Measurements from ENCODE around the gene PATL1.
A peak's percentile ranks its signal among the peaks of the same experiment; 100 is the strongest.
"Not testable (repeated sequence)": the region's sequence is repeated elsewhere in the genome, so short reads cannot be mapped to it uniquely, and the experiment has no call there.

The PATL1 gene

GRCh38 chr11:59668950-59669610 is at the start of gene PATL1:
Gene PATL1 (minus strand): TSS chr11:59669037. CDS start chr11:59668895, 142 bp downstream.
- DNase-seq (ENCODE audit: low read depth, low spot score) = peak; percentile 97

- no peak for DNase-seq (ENCODE audit: low read depth, low spot score)
These were observed 47.2 kb upstream of the PATL1 start for GRCh38 chr11:59716051-59716450.

- no peak for DNase-seq (ENCODE audit: low read depth, low spot score)
These were observed 44.9 kb upstream of the PATL1 start, which contains the start of gene OR10V1 for GRCh38 chr11:59713745-59714144. Gene OR10V1 (minus strand): TSS chr11:59713845. CDS start chr11:59713845, 0 bp downstream.

- no peak for DNase-seq (ENCODE audit: low read depth, low spot score)
These were observed 41.5 kb upstream of the PATL1 start for GRCh38 chr11:59710136-59710847.

- no peak for DNase-seq (ENCODE audit: low read depth, low spot score)
These were observed 39.7 kb upstream of the PATL1 start for GRCh38 chr11:59708537-59708936.

GRCh38 chr11:59707371-59707770 is 38.5 kb upstream of the PATL1 start:
- no peak for DNase-seq (ENCODE audit: low read depth, low spot score)

- no peak for DNase-seq (ENCODE audit: low read depth, low spot score)
These were observed 37.9 kb upstream of the PATL1 start for GRCh38 chr11:59706518-59707285.

- DNase-seq (ENCODE audit: low read depth, low spot score) = no peak
These were observed 36.5 kb upstream of the PATL1 start for GRCh38 chr11:59705294-59705693.

GRCh38 chr11:59703515-59703914 is 34.7 kb upstream of the PATL1 start:
- DNase-seq (ENCODE audit: low read depth, low spot score) = not testable (repeated sequence)

- DNase-seq (ENCODE audit: low read depth, low spot score) = not testable (repeated sequence)
These were observed 31.3 kb upstream of the PATL1 start for GRCh38 chr11:59700157-59700556.

- DNase-seq (ENCODE audit: low read depth, low spot score) = no peak
These were observed 29.7 kb upstream of the PATL1 start for GRCh38 chr11:59698506-59698905.

GRCh38 chr11:59692915-59693314 is 24.1 kb upstream of the PATL1 start:
- DNase-seq (ENCODE audit: low read depth, low spot score) = no peak

GRCh38 chr11:59691156-59691555 is 22.3 kb upstream of the PATL1 start:
- no peak for DNase-seq (ENCODE audit: low read depth, low spot score)

- no peak for DNase-seq (ENCODE audit: low read depth, low spot score)
These were observed 20.2 kb upstream of the PATL1 start for GRCh38 chr11:59689015-59689414.

- not testable (repeated sequence) for DNase-seq (ENCODE audit: low read depth, low spot score)
These were observed 12.5 kb upstream of the PATL1 start for GRCh38 chr11:59681260-59681725.

GRCh38 chr11:59680287-59681154 is 11.7 kb upstream of the PATL1 start:
- DNase-seq (ENCODE audit: low read depth, low spot score) = peak; percentile 15

GRCh38 chr11:59679347-59679746 is 10.5 kb upstream of the PATL1 start:
- DNase-seq (ENCODE audit: low read depth, low spot score) = no peak

GRCh38 chr11:59678813-59679165 is 10.0 kb upstream of the PATL1 start:
- DNase-seq (ENCODE audit: low read depth, low spot score) = no peak

GRCh38 chr11:59678118-59678812 is 9.4 kb upstream of the PATL1 start:
- DNase-seq (ENCODE audit: low read depth, low spot score) = no peak

- no peak for DNase-seq (ENCODE audit: low read depth, low spot score)
These were observed 7.4 kb upstream of the PATL1 start for GRCh38 chr11:59676205-59676604.

GRCh38 chr11:59674291-59674690 is 5.5 kb upstream of the PATL1 start:
- no peak for DNase-seq (ENCODE audit: low read depth, low spot score)
